IPS-NIHi11 (cell line): ENCODE results near the gene CLASP1.
"Not testable (repeated sequence)": the region's sequence is repeated elsewhere in the genome, so short reads cannot be mapped to it uniquely, and the experiment has no call there.

ENCODE experiments used
- DNase-seq: peaks from one replicate; pipeline ENCODE4 v3.0.0; 2012; ENCODE audit warnings: mixed read lengths, low spot score

The CLASP1 gene

DNA sequence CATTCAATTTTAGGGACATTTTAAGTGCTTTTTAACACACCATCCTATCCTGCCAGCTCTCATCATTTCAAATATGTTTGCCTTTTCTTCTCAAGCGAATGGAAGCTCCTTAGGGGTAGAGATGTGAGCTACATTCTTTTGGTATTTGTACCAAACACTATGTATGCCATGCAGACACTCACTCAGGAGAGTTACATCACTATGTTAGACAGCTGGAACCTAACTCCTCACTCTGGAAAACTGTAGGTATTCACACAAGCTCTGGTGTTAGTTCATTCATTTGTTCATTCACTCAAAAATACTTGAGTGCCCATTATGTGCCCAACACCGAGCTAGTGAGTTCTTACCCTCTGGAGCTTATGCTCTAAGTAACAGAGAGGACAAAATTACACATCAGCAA, 144.9 kb downstream of the CLASP1 start:
- DNase-seq: no peak

DNA sequence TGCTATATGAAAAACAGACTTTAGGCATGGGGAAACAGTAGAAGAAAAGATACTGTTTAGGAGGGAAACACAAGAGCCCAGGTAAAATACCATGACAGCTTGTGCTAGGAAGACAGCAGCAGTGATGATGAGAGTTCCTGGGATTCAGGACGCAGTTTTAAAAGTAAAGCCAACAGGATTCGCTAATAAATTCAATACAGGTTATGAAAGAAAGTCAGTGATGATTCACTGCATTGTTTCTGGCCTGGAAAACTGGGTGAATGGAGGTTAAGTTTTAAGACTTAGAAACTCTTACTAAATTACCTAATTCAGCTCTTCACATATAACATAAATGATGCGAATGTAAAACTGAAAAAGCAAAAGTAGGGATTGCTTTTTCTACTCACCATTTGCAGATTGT, 146.5 kb downstream of the CLASP1 start:
- DNase-seq: no peak

DNA sequence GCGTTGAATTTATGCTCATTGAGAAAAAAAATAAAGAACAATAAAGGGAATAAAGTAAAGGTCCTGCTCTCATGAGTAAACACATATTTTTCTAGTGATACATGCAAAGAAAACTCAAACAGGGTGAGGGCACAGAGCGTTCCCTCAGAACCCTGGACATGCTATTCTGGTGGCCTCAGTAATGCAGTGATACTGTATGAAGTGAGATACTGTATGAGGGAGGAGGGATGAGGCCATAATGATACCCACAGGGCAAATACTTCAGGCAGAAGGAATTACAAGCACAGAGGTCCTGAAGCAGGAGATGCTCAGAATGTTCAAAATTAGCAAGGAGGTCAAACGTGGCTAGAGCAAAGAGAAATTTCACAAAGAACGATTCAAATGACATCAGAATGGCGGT, 147.0 kb downstream of the CLASP1 start:
- DNase-seq: no peak

DNA sequence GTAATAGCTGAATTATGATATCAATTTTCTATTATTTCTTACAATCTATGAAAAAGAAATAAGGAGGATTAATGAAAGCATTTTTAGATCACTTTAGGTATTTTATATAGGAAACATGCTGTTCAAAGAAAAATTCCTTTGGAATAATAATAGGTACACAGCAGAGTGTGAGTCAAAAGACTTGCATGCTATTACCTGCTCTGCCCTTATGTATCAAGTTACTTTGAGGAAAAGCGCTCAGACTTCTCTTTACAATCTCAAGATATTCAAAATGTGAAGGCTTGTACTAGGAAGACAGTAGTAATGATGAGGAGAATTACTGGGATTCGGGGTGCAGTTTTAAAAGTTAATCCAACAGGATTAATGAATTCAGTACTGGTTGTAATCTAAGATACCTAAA, 147.7 kb downstream of the CLASP1 start:
- DNase-seq: no peak

- no peak for DNase-seq
Measured at GRCh38 chr2:121501031-121501430, 148.2 kb downstream of the CLASP1 start.

GRCh38 chr2:121498731-121499130, 150.5 kb downstream of the CLASP1 start:
- no peak for DNase-seq

DNA sequence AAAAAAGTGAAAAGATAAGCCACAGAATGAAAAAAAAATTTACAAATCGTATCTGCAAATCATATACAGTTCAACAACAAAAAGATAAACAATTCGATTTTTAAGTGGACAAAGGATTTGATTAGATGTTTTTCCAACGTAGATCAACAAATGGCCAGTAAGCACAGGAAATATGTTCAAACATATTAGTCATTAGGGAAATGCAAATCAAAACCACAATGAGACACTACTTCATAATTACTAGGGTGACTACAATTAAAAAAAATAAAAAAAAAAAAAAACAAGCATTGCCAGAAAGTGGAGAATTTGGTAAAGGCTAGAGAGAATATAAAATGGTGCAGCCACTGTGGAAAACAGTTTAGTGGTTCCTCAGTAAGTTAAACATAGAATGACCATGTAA, 156.9 kb downstream of the CLASP1 start:
- DNase-seq: no peak

DNA sequence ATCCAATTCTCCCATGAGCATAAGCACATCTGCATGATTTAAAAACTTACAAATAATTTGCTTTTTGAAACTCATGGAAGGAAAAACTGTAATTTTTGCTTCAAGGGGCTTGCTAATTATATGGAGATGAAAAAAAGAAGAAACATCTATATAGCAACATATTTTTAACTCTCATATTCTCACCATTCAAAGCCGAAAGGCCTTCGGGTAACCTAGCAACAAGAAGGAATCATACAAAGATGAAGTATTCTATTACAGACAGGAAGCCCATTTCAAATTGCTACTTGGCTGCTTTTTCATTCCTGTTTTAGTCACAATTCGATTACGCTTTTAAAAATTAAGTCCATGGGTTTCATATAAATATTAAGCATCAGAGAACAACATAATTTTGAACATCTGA, 157.7 kb downstream of the CLASP1 start:
- DNase-seq: no peak

DNA sequence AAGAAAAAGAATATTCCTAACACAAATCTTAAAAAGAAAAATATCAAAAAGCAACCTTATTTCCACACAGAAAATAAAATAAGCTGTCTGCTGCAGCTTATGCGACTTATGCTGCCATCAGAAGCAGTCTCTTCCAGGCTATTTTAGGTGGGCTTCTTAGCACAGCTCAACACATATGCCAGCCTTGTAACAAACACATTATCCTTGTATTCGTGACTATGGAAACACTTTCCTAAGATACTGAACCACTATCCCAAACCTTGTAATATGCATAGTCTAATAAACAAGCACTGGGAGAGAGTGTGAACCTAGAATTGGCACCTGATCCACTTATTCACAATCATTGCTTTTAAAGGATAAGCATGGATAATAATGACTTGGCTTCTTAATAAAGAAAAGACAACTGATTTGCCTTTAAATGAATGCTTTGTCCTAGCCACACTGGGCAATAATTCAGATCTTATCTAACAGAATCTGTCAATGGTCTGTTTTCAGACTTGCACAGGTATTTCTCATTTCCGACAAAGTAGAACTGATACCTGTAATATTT, 158.6 kb downstream of the CLASP1 start:
- no peak for DNase-seq

DNA sequence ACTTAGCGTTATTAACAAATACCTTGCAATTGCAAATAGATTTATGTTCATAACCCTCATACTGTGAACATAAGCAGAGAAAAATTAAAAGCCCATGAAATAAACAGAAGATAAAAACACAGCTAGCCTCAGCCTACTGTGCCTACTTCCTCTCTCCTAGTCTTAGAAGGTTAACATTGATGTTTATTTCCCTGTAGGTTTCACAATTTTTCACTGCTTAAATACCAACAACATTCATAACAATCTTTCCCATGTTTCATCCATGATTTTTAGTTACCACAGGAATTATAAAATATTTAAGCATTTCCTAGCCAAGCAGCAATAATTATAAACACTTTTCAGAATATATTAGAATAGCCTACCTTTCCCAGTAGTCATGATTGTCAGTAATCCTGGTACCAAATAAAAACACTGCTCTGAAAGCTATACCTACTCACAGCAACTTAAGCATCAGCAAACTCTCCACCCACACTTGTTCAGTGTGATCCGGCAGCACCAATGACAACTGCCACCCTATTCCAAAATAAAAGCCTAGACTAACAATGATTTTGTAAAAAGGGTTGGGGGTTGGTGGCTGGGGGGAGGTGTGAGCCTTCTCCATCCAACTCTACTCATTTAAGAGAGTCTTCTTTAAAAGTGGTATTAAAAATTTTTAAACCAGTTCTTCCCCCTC, 159.2 kb downstream of the CLASP1 start:
- peak; percentile 44 for DNase-seq

- DNase-seq: no peak
Measured at GRCh38 chr2:121489284-121489683, 160.0 kb downstream of the CLASP1 start.

GRCh38 chr2:121486191-121486790, 163.0 kb downstream of the CLASP1 start:
- no peak for DNase-seq

- DNase-seq: no peak
Measured at GRCh38 chr2:121485039-121485438, 164.2 kb downstream of the CLASP1 start.

- no peak for DNase-seq
Measured at GRCh38 chr2:121483846-121484245, 165.4 kb downstream of the CLASP1 start.

DNA sequence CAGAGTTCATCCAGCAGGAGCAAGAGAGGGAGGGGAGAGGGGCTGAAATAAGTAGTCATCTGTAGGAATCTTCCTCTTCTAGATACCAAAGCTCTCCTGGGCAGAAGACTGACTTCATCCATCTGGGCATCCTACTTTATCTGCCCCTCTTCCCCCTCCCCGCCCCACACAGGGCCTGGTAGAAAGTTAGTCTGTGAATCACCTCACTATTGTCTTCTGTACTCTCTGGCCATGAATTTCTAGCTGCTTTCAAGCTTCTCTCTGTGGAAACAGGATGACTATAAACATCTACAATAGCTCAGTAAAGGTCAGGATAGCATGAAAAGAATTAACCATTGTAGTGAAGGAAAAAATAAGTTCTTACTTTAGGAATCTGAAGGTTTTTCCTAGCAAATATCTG, 166.2 kb downstream of the CLASP1 start:
- no peak for DNase-seq

DNA sequence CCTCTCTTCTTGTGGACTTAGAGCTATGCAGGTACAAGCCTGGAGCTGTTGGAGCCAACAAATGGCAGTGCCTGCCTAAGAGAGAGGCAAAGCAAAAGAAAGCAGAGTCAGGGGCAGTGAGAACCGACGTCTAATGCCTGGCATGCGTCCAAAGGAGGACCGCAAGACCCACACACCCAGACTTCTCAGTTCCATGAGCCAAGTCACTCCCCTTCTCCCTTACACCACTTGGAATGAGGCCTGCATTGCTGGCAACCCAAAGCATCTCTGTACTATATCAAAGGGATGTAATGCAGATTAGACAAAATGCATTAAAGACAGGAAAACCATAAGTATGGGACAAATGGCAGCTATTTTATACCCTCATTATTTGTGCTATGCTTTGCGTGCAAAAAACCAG, 168.4 kb downstream of the CLASP1 start:
- DNase-seq: no peak

DNA sequence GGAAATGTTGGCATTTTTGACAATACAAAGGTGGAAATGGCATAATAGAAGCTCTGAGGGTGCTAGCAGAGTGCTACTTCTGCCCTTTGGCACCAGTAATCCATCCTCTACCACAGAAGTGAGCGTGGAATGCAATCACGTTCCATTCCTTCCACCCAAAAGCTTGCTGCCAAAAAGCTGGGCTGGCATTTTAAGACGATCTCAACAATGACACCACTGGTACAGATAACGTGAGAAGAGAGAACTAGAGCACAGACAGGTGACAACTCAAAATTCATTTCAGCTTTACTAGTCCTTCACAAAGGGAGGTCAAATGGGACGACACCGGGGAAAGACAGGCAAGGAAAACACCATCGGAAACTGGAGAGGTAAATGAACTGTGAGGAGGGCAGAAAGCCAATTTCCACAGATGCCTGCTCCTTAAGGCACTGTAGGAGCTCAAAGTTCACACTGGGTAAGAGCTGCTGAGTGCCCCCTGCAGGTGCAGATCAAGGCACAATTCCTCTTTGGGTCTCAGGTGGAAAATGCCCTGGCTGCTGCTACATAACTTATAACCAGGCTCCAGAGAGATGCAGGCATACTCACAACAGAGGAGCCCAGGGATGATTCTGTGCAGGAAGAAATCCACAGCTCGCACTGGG, 169.3 kb downstream of the CLASP1 start:
- peak; percentile 75 for DNase-seq

DNA sequence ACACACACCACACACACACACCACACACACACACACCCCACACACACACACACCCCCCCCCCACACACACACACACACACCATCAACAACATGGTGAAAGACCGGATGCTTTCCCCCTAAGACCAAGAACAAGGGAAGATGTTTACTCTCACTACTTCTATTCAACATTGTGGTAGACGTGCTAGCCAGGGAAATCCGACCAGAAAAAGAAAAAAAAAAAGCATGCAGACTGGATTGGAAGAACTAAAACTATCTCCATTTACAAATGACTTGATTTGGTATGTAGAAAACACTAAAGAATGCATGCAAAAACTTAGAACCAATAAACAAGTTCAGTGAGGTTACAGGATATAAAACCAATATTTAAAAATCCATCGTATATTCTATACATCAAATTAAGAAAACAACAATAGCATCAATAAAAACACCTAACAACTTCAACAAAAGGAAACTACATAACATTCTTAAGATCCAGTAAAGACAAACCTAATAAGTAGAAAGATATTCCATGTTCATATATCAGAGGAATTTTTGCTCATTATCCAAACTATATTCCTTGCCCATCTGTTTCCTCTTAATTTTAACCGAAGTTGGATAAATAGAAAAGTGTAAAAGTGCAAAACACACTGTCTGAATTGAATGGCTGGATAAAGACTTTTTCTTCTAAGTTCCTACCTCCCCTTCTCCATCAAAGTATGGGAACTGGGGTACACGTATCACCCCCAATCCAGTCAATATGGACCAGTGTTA, 170.1 kb downstream of the CLASP1 start:
- no peak for DNase-seq

GRCh38 chr2:121478358-121478995, 170.8 kb downstream of the CLASP1 start:
- not testable (repeated sequence) for DNase-seq

DNA sequence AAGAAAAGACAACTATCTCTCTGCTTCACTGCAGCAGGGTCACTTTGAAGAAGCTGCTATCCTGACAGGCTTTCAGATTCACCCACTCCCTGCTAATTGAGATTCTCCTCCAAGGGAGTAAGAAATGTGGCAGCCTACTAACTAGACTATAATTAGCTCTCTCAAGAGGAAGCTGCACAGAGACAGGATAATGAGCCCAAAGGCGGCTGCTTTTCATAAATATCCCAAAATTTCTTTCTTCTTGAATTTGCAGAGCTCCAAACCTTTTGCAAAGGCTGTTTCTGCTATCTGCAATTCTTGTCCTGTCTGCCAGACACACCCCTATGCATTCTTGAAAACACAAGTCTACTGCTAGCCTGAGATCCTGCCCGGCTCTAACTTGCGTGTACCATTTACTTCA, 172.6 kb downstream of the CLASP1 start:
- DNase-seq: no peak

GRCh38 chr2:121475811-121476571, 173.3 kb downstream of the CLASP1 start:
- DNase-seq: no peak
